ENCODE data around the gene RASGRF1.

The RASGRF1 gene

DNA sequence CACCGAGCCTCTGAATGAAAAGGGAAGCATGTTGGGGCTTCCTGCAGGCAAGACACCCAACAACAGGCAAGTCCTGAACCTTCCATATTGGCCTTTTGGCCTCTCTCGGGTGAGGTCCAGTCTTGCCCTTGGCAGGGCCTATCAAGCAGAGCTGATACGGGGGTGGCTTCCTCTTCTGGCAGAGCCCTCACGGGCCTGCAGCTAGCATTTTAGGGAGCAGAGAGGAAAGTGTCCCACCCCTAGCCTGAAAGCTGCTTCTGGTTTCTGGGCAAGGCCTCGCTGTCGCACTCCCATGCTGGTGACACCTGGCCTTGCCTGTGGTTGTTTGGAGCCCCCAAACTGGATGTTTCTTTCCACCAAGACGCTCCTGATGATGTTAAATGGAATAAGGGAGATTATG, 113.9 kb downstream of the RASGRF1 start:
- DNase-seq (ENCODE audit: low read depth, low spot score) = no peak
- TF ChIP-seq, protein P1, sequence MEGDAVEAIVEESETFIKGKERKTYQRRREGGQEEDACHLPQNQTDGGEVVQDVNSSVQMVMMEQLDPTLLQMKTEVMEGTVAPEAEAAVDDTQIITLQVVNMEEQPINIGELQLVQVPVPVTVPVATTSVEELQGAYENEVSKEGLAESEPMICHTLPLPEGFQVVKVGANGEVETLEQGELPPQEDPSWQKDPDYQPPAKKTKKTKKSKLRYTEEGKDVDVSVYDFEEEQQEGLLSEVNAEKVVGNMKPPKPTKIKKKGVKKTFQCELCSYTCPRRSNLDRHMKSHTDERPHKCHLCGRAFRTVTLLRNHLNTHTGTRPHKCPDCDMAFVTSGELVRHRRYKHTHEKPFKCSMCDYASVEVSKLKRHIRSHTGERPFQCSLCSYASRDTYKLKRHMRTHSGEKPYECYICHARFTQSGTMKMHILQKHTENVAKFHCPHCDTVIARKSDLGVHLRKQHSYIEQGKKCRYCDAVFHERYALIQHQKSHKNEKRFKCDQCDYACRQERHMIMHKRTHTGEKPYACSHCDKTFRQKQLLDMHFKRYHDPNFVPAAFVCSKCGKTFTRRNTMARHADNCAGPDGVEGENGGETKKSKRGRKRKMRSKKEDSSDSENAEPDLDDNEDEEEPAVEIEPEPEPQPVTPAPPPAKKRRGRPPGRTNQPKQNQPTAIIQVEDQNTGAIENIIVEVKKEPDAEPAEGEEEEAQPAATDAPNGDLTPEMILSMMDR (IDR thresholded peaks at IDR 0.05; ENCODE audit: low read depth, low read length) = no peak
- H3K4me3 ChIP-seq (ENCODE audit: low read depth, low read length) = no peak overlapping the region
- in situ Hi-C loops (cut with HindIII; ENCODE audit: low sequenced_read_pairs) = no loop called here

GRCh38 chr15:78974272-78974918, 116.2 kb downstream of the RASGRF1 start:
- in situ Hi-C loops (cut with HindIII; ENCODE audit: low sequenced_read_pairs) = no loop called here
- DNase-seq (ENCODE audit: low read depth, low spot score) = no peak
- TF ChIP-seq, protein P1 (IDR thresholded peaks at IDR 0.05; ENCODE audit: low read depth, low read length) = no peak
- no peak overlapping the region for H3K4me3 ChIP-seq (ENCODE audit: low read depth, low read length)

GRCh38 chr15:78969687-78970349, 120.8 kb downstream of the RASGRF1 start:
- TF ChIP-seq, protein P1 (IDR thresholded peaks at IDR 0.05; ENCODE audit: low read depth, low read length) = no peak
- in situ Hi-C loops (cut with HindIII; ENCODE audit: low sequenced_read_pairs) = no loop called here
- H3K4me3 ChIP-seq (ENCODE audit: low read depth, low read length) = no peak overlapping the region
- no peak for DNase-seq (ENCODE audit: low read depth, low spot score)

DNA sequence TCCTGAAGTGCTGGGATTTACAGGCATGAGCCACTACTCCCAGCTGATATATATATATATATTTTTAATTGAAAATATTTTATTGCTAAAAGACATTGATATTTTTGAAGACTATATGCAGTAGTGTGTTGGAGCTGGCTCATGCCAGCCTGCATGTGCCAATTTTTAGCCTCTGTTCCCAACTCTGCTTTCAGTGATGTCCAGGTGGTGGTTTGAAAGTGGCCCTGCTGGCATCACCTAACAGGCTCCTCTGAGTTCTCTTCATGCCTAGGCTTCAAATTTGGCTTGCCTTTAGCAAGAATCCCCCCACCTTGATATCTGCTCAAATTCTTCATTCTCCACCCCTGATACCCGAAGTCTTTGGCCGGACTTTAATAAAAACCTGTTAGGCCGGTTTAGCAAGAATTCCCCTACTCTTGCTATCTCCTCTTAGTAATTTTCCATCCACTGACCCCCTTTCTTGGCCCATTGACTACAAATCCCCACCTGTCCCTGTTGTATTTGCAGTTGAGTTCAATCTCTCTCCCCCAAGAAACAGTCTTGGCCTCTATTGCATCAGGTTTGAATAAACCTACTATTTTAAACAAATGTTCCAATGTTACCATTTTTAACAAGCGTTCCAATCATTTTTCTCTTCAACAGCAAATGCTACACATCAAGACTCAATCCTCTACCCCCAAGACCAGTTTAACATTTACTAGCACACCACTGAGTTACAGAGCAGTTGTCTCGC, 121.9 kb downstream of the RASGRF1 start:
- in situ Hi-C loops (cut with HindIII; ENCODE audit: low sequenced_read_pairs) = no loop called here
- H3K4me3 ChIP-seq (ENCODE audit: low read depth, low read length) = no peak overlapping the region
- DNase-seq (ENCODE audit: low read depth, low spot score) = no peak

GRCh38 chr15:78968114-78968513, 122.5 kb downstream of the RASGRF1 start:
- in situ Hi-C loops (cut with HindIII; ENCODE audit: low sequenced_read_pairs) = no loop called here

More for the DNA sequence above, 121.9 kb downstream of the RASGRF1 start:
- TF ChIP-seq, protein P1 (IDR thresholded peaks at IDR 0.05; ENCODE audit: low read depth, low read length) = no peak

DNA sequence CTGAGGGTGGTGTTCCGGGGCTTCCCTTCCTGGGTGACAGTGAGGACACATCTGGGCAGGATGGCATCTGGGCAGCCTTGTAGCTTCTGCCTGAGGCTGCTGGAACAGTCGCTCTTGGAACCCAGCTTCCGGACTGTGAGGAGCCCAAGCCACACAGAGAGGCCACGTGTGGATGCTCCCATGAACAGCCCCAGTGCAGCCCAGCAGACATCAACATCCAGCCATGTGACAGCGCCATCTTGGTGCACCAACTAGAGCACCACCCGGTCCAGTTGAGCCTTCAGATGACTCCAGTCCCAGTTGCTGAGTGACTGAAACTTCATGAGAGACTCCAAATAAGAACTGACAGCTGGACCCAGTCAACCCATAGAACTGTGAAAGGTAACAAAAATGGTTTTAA, 130.3 kb downstream of the RASGRF1 start:
- H3K4me3 ChIP-seq (ENCODE audit: low read depth, low read length) = no peak overlapping the region
- in situ Hi-C loops (cut with HindIII; ENCODE audit: low sequenced_read_pairs) = no loop called here
- no peak for DNase-seq (ENCODE audit: low read depth, low spot score)
- TF ChIP-seq, protein P1 (IDR thresholded peaks at IDR 0.05; ENCODE audit: low read depth, low read length) = no peak

More at GRCh38 chr15:78968114-78968513, 122.5 kb downstream of the RASGRF1 start:
- DNase-seq (ENCODE audit: low read depth, low spot score) = no peak
- no peak overlapping the region for H3K4me3 ChIP-seq (ENCODE audit: low read depth, low read length)
- TF ChIP-seq, protein P1 (IDR thresholded peaks at IDR 0.05; ENCODE audit: low read depth, low read length) = no peak

Data from astrocyte of the spinal cord (primary cell).